Measurements from ENCODE around the gene TLE1.
"Not testable (repeated sequence)": the region's sequence is repeated elsewhere in the genome, so short reads cannot be mapped to it uniquely, and the experiment has no call there.

The TLE1 gene

DNA sequence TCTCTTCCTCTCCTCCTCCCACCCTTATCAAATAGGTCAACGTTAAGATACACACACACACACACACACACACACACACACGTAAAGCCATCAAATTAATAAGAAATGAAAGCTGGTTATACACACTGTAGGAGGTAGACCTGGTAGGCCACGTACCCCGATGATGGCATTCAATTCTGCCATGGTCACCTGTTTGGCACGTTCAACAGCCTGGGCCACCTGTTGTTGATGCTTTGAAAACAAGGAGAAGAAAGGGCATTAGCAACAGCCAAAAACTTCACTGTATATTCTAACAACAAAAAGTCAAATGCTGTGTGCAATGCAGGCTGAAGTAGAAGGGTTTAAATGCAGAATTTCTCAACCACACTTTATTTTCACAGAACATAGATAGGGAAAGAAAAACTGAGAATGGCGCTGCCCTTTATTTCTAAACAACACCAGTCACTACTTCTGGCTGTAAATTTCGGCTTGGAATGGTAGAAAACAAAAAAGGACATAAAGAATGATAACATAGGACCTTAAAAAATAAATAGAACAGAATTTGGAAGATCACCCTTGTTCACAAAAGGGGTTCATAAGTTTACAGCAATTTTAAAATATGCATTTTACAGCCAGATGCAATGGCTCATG, 37.2 kb downstream of the TLE1 start:
- no peak for DNase-seq

- no peak for DNase-seq
These were observed 38.5 kb downstream of the TLE1 start for GRCh38 chr9:81650586-81651515.

GRCh38 chr9:81649475-81650240, 39.7 kb downstream of the TLE1 start:
- no peak for DNase-seq

DNA sequence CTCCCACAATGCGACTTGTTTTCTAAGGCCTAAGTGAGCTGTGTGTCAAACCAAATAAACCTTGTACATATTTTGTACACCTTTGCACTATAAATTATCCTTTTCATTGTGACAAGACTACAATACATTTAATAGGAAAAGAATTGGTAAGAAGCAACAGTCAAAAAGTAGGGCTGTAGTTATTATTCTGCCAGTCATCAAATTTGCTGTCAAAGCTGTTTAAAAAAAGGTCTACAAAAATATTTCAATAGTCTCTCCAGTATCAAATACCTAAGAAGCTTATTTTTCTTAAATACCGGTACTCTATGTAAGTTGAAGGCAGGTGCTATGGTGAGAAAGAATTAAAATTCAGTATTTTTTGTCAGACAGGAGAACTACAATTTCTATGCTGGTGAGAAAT, 40.5 kb downstream of the TLE1 start:
- no peak for DNase-seq

DNA sequence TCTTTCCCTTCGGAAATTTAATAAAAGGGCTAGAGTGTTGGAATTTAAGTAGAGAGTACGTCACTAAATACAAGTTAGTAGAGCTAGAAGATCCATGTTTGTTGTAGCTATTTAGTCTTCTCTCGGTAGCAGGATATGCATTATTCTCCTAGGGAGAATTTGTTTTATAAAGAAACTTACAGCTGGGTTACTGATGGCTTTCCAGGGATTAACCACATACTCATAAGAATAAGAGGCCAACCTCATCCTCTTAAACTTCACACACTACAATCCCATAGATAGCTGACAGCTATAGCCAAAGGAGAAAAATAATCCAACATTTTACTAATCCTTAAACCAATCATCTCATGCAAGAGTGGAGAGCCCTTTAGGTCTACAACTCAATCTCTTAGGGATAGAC, 43.0 kb downstream of the TLE1 start:
- DNase-seq = no peak

GRCh38 chr9:81644513-81644912, 44.8 kb downstream of the TLE1 start:
- not testable (repeated sequence) for DNase-seq

- no peak for DNase-seq
These were observed 52.1 kb downstream of the TLE1 start for GRCh38 chr9:81637276-81637675.

DNA sequence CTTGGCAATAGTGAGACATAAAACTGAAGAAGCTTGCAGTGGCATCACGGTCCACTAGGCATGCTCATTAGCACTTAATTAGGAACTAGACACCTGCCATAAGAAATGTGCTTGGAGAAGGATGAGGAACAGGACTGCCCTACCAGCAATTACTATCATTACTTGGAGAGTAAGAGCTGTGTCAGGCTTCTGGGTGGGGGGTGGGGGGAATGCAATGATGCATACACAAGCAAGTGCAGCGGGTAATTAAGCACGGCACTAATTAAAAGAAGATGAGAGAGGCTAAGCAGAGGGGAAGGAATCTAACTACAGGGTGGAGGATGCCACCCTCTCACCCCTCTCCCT, 53.1 kb downstream of the TLE1 start:
- DNase-seq = no peak

DNA sequence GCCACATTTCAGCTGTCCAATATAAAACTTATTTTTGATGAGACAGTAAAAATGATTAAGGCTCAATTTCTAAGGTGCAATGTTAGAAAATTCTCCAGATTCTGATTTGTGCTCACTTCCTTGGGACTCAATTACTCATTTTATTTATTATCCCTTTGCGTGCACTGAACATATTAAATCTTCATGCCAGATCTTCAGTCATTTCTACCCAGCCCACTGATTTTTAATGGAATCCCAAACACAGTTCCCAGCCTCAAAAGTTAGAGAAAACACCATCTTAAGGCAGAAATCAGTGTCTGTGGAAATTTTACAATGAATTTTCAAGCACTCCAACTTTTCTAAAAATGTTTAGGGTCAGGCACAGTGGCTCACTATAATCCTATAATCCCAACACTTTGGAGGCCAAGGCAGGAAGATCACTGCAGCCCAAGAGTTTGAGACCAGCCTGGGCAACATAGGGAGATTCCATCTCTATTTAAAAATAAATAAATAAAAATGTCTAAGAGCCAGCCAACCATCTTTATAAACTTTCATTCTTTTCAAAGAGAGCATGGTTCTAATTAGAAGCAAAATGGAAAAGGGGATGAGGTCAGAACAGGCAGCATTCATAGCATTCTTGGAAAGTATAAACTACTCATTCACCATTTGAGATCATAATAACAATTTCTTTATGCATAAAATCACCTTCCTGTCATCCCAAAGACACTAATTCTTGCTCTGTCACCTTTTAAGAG, 53.7 kb downstream of the TLE1 start:
- no peak for DNase-seq

DNA sequence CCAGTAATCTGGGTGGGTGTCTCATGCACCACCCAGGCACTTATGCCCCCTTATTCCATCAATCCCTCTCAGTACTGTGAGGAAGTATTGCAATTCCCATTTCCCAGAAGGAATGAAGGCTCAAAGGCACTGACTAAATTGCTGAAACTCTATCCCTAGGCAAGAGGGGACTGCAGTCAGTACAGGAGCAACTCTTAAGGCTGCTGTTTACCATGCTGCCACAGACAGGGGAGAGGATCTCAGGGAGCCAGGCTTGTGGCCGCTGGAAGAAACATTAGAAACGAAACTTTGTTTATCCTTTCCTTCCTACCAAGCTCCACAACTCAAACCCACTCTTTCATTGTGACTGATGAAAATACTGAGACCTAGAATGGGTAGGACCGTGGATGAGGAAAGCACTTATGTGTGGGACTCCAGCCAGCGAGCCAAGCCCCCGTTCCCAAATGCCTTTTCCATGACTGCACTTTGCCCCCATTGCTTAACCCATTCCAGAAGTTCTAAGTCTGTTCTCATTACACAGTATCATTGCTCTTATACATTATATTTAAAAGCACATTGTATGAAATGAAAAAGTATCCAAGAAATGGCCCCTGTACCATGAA, 54.3 kb downstream of the TLE1 start:
- no peak for DNase-seq

DNA sequence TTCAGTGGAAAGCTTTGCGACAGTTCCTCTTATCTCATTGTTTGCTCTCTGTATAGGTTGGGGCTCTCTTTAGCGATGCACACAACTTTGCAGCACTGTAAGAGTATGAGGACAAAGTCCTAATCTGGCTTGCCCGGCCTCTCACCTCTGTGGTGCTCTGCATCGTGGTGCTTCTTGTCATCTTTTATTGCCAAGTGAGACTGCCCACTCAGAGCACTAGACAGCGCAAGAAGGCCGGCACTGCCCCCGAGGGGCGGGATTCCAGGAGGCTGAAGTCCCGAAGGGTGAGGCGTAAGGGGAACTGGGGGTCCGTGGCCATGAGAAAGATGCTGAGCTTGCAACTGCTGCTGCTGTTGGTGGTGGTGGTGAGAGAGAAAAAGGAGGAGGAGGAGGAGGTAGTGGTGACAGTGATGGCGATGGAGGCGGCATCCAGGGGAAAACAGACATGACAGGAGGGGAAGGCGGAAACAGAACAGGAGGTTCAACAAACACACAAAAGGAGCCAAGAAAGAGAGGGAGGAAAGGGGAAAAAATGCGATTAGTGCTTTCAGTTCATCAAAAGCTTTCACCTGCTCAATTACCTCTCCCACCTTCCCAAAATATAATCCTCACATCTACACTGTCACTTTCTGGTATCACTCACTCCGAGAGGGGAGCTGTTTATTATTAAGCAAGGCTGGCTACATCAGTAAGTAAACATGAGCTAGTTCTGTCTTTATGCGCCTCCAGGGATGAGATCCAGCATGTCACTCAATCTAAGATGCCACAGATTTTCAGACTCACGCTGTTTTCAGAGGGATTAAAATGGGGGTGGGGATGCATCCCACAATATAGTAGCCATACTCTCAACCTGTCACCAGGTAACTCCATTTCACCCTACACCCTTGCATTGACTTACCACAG, 55.1 kb downstream of the TLE1 start:
- DNase-seq = no peak

DNA sequence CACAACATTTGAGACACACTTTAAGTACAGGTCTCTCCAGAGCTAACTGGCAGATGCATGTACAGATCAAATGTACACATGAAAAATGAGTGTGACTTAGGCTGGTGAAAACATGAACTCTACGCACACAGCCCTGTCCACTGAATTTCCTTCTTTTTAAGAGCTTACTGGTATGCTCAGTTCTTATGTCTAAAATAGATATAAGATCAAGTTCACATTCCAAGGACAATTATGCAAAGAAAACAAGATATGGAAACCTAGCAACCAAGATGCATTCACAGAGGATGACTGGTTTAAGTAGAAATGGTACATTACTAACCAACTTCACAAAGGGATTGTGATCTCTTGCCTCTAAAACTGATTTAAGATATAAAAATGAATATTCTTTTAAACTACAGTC, 56.7 kb downstream of the TLE1 start:
- DNase-seq = no peak

DNA sequence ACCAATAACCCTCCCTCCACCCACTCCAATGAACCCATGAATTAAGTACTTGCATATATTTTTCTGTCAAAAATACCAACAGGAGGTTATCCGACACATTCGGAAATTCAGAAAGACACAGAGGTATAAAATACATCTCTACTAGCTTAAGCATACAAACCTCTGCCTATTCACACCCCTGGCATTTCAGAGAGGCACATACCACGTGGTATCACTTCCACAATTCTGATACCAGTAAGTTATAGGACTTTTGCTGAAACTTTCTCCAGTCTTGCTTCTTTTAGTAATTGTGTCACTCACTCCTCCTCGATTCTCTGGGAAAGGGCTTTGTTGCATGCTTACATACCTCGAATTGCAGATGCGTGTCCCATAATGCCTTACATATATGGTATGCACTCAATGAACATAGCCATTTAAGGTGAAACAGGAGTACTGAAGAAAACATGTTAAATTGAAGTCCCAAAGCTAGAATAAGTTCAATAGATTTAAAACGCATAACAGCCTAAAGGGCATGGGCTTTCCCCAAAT, 58.1 kb downstream of the TLE1 start:
- no peak for DNase-seq

- DNase-seq = no peak
These were observed 59.9 kb downstream of the TLE1 start for GRCh38 chr9:81629440-81629839.

- no peak for DNase-seq
These were observed 60.5 kb downstream of the TLE1 start for GRCh38 chr9:81628897-81629296.

- DNase-seq = no peak
These were observed 61.9 kb downstream of the TLE1 start for GRCh38 chr9:81627481-81627880.

DNA sequence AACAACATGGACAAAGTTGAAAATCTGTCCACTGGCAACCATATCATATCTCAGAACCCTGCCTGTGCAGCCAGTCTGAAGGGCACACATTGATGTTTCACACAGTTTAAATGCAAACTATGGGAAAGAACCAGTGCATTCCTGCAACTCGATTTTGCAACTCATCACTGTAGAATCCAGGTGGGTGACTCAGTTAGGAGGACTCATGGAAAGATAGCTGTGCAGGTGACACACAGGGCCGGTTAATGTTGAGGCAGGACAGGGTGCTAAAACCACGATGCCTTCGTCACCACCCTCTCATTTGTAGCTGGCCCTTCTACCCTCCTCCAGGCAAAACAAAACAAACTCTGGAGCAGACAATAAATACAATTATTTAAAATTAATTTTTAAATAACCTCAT, 62.8 kb downstream of the TLE1 start:
- no peak for DNase-seq

- DNase-seq = no peak
These were observed 63.4 kb downstream of the TLE1 start for GRCh38 chr9:81625969-81626368.

DNA sequence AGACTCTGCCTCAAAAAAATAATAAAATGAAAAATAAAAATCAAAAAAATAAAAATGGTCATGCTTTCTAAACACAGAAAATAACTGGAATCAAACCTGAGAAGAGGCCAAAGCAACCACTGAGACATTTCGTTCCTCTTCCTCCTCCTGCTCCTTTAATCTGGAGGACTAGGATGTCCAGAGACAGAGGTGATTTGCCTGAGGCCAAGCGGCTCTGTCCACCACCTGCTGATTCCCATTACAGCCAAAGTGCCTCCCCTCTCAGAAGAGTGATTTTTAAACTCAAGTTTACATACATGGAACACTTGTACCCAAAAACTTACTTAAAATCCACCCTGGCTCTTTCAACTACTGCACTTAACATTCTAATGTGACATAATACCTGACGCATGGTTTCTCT, 65.6 kb downstream of the TLE1 start:
- DNase-seq = no peak

GRCh38 chr9:81622471-81623255, 66.7 kb downstream of the TLE1 start:
- no peak for DNase-seq
